T-helper 2 cell (primary cell): ENCODE data around the gene TM6SF1.
A peak's percentile ranks its signal among the peaks of the same experiment; 100 is the strongest.
"Not testable (repeated sequence)": the region's sequence is repeated elsewhere in the genome, so short reads cannot be mapped to it uniquely, and the experiment has no call there.

Experiments used
- DNase-seq, 5 experiments: peaks; one replicate each; pipeline versions ENCODE4 v3.0.0 to v3.0.0-alpha.2; 2012 to 2022
- total RNA-seq, 2 donors: gene quantifications; one replicate each; lab custom pipeline; 2026; lab: John Stamatoyannopoulos, UW

Gene TM6SF1
- total RNA-seq = 0 to 0.07 reads per million in 2 donors

GRCh38 chr15:83106994-83107840, at the start of gene TM6SF1:
TSS of gene TM6SF1 (plus strand) at chr15:83107645. CDS start at chr15:83107681, 36 bp downstream.
- DNase-seq = peak in 1 of 5 experiments; percentile 46

- no peak for DNase-seq
Measured at GRCh38 chr15:83057696-83058376, 49.6 kb upstream of the TM6SF1 start.

GRCh38 chr15:83061680-83062079, 45.8 kb upstream of the TM6SF1 start:
- no peak for DNase-seq

GRCh38 chr15:83062768-83063180, 44.7 kb upstream of the TM6SF1 start:
- DNase-seq = no peak

- DNase-seq = peak in 1 of 5 experiments; percentile 21
Measured at GRCh38 chr15:83063551-83063950, 43.9 kb upstream of the TM6SF1 start.

GRCh38 chr15:83064859-83065258, 42.6 kb upstream of the TM6SF1 start:
- peak in 1 of 5 experiments; percentile 20 for DNase-seq

GRCh38 chr15:83065431-83065830, 42.0 kb upstream of the TM6SF1 start:
- DNase-seq = no peak

- no peak for DNase-seq
Measured at GRCh38 chr15:83066034-83066733, 41.3 kb upstream of the TM6SF1 start.

- peak; percentile 47 to 92 (median 73) for DNase-seq
Measured at GRCh38 chr15:83066734-83067637, 40.5 kb upstream of the TM6SF1 start, which contains the start of gene BTBD1. TSS of gene BTBD1 (minus strand) at chr15:83067252. CDS start at chr15:83067151, 101 bp downstream.

GRCh38 chr15:83067638-83067962, 39.8 kb upstream of the TM6SF1 start:
- DNase-seq = no peak

GRCh38 chr15:83068054-83068453, 39.4 kb upstream of the TM6SF1 start:
- no peak for DNase-seq

- peak in 3 of 5 experiments; percentile 7 to 75 (median 48) for DNase-seq
Measured at GRCh38 chr15:83069211-83069642, 38.2 kb upstream of the TM6SF1 start.

GRCh38 chr15:83077491-83078230, 29.8 kb upstream of the TM6SF1 start:
- no peak for DNase-seq

- no peak for DNase-seq
Measured at GRCh38 chr15:83078712-83079111, 28.7 kb upstream of the TM6SF1 start.

GRCh38 chr15:83081256-83082014, 26.0 kb upstream of the TM6SF1 start:
- peak in 1 of 5 experiments; percentile 56 for DNase-seq

- DNase-seq = no peak
Measured at GRCh38 chr15:83082730-83083386, 24.6 kb upstream of the TM6SF1 start.

GRCh38 chr15:83085461-83085860, 22.0 kb upstream of the TM6SF1 start:
- not testable (repeated sequence) for DNase-seq

GRCh38 chr15:83085864-83086552, 21.4 kb upstream of the TM6SF1 start:
- DNase-seq = not testable (repeated sequence)

- DNase-seq = no peak
Measured at GRCh38 chr15:83087576-83087975, 19.9 kb upstream of the TM6SF1 start.
